Superior temporal gyrus (tissue), 1 donor: ENCODE data around the gene ESYT2.
"Not testable (repeated sequence)": the region's sequence is repeated elsewhere in the genome, so short reads cannot be mapped to it uniquely, and the experiment has no call there.

ENCODE experiments used
- DNase-seq: peaks from one replicate; pipeline ENCODE4 v3.0.0-alpha.2; 2016; ENCODE audit errors: extremely low spot score

The ESYT2 gene

DNA sequence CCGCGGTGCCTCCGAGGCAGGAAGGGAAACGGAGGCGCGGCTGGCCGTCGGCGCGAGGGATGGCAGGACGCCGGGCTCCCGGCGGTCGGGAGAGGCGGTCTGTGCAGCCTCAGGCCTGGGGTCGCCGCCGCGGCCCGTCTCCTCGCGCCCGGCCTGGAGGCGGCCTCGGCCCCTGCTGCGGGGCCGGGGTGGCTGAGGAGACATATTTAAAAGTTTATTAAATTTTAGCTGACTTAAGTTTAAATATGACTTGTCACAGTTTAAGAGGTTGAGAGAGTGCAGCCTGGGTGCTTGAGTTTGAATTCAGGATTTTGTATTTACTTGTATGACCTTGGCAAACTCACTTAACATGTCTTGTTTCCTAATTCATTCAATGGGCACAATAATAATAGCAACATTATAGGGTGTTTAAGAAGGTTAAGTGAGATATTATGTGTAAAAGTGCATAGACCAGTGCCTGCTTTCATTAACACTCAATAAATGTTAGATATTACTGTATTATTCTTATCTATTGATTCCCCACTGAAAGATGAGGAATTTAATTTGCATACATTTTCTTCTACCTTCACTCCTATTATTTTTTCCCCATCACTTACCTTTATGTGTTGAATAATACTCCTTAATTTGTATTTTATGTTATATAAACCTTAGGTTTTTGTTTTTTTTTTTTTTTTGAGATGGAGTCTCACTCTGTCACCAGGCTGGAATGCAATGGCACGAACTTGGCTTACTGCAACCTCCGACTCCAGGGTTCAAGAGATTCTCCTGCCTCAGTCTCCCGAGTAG lies 27.8 kb upstream of the ESYT2 start:
- no peak for DNase-seq

DNA sequence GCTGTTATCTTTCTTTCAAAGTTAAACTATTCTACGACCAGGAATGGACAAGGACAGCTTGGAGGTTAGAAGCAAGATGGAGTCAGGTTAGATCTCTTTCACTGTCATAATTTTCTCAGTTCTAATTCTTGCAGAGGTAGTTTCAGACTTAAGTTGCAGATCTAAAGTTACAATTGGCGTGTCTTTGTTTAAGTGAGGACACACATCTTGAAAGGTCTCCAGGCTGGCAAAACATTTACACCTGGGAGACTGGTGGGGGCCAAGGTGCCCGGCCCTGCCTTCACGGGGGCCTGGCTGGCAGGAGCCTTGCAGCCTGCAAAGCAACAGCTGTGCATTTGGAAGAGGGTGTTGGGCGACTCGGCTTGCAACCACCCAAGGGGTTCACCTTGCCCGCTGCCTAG lies 25.4 kb upstream of the ESYT2 start:
- DNase-seq, result no peak

DNA sequence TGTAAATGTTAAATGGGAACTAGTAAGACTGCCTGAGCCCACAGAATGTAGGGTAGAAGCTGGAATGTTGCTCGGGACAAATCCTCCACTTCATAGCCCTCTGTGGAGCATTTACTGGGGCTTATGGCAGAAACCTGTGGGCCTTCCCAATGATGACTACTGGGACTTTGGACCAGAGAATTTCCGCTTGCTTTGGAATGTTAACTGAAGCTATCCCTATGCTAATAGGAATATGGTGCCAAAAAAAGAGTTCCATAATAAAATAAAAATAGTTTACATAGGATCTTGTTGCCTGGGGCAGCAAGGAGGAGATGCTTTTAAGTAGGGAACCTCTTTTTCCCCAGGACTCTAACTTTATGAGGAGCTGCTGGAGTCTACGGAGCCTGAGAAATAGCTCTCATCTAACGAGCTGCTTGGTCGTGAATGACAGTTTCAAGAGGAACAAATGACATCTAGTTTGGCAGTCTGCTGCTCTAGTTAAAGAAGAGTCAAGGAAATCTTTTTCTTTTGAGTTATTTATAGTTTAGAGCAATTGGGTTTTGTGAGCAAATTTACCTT lies 21.3 kb upstream of the ESYT2 start:
- DNase-seq, result no peak

DNA sequence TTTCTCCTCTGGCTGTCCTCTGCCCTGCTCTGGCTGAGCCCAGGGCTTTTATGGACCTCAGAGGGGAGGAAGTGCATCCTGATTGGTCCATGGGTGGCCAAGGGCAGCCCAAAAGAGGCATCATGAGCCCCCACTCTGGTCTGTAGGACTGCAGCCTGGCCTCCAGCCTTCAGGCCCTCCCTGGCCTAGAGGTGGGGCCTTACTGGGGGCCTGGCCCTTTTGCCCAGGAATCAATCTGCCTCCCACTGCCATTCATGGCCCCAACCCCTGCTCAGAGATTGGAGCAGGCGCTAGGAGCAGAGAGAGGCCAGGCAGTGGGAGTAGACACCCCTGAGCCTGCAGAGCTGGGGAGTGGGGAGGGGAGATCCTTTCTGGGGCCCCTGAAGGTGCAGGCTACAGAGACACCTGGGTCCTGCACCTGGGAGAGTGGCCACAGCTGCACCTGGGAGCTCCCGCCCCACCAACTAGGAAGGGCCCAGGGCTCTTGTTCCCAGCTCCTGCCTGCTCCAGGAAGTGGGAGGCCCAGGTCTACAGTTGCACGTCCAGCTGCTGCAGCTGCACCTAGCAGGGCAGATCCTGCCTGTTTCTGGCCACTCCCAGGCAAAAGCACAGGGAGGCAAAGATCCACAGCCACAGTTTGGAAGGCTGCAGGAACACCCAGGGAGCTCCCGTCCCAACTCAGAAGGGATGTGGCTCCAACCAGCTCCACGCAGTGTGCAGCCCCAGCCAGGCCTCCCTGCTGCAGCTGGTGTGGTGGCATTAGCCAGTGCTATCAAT lies 20.6 kb upstream of the ESYT2 start:
- DNase-seq, result no peak

DNA sequence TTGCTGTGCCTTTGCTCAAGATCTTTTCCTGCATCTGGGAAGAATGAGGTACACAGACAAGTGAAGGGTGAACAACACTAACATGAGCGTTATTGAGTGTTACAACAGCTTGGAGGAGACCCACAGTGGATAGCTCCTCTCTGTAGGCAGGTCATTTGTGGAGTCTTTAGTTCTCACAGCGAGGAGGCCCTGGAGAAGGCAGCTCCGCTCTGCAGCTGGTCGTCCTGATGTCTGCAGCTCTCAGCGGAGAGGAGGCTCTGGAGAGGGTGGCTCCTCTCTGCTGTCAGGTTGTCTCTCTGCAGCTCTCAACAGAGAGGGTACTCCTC lies 20.1 kb upstream of the ESYT2 start:
- DNase-seq, result no peak

DNA sequence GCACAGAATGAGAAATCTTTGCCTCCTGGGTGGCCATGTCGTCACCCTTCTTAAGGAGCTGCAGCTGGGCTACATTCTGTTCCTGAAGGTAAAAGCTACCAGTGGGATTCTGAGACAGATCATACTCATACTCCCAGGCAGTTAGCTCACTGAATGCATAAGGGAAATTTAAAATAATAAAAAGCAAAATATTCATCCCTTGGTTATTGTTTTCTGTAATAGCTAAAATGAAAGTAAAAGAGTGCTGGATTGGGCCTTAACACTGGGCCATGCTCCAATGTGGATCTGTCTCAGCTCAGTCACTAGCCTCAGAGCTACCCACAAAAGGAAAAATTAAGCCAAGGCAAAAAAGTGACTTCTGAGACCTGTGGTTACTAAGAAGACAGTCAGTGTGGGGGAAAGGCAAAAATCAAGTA lies 18.1 kb upstream of the ESYT2 start:
- no peak for DNase-seq

- no peak for DNase-seq
These were observed 17.0 kb upstream of the ESYT2 start for GRCh38 chr7:158846304-158846703.

GRCh38 chr7:158843771-158844170 lies 14.5 kb upstream of the ESYT2 start:
- no peak for DNase-seq

GRCh38 chr7:158842486-158842885 lies 13.2 kb upstream of the ESYT2 start:
- no peak for DNase-seq

GRCh38 chr7:158840604-158841003 lies 11.3 kb upstream of the ESYT2 start:
- DNase-seq, result no peak

- DNase-seq, result not testable (repeated sequence)
These were observed 9.9 kb upstream of the ESYT2 start for GRCh38 chr7:158839177-158839576.

DNA sequence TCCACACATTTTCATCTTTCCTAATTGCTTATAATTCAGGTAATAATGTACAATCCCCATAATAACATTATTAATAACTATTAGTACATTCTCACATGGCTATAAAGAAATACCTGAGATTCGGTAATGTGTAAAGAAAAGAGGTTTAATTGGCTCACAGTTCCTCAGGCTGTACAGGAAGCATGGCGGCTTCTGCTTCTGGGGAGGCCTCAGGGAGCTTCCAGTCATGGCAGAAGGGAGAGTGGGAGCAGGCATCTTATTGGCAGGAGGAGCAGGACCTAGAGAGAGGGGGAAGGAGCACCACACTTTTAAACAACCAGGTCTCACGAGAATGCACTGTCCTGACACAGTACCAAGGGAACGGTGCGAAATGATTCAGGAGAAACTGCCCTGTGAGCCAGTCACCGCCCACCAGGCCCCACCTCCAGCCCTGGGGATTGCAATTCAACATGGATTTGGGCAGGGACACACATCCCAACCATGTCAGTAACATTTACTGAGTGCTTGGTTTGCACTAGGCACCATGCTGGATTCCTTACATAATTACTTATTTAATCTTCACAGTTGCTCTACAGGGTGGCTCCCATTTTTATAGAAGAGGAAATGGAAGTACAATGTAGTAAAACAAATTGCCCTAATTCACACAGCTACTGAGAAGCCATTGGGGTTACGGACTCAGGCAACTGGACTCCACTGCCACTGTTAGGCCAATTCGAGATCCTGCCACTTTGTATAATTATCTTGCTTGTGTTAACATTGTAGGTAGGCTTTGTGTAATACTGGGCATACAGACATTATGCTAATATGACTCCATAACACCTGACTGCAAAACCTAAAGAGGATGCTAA lies 8.7 kb upstream of the ESYT2 start:
- DNase-seq, result no peak

- no peak for DNase-seq
These were observed 7.4 kb upstream of the ESYT2 start for GRCh38 chr7:158836692-158837091.

- DNase-seq, result no peak
These were observed 5.8 kb upstream of the ESYT2 start for GRCh38 chr7:158834878-158835784.

- no peak for DNase-seq
These were observed 3.7 kb upstream of the ESYT2 start for GRCh38 chr7:158832994-158833393.

DNA sequence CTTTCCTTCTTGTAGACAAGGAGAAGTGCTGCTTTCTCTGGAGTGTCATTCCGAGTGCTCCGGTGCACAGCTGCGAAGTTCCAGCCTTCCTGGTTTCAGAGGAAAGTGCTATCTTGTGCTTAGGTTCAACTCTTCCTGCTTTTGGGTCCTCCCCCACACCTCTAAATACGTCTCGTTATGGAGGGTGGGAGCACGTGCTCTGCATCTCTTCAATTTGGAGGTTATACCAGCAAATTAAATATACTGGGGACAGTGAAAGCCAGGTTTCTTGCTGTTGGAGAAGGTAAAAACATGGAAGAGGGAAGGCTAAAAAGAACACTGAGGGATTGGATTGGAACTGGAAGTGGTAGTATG lies 2.4 kb upstream of the ESYT2 start:
- no peak for DNase-seq

DNA sequence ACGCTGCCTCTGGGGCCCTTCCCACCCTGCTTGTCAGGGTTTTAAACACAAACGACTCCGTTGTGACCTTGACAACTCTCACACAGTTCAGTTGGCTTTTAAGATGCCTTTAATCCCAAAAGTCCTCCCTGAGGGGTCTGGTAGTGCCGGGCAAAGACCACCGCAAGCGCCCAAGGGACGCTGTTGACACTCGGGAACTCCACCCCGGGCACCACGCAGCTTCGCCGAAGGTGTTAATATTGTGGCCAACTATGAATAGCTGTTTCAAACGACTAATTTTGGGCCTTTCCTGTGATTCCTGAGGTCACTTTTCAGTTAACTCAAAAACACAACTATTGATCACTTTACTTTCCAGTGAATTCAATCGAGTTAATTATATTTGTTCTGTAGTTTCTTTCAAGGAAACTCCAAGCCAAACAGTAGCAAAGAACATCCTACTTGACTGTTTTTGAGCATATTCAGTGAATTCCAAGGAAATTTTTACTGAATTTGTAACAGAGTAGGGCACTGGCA lies 958 bp upstream of the ESYT2 start:
- peak; percentile 35 for DNase-seq

DNA sequence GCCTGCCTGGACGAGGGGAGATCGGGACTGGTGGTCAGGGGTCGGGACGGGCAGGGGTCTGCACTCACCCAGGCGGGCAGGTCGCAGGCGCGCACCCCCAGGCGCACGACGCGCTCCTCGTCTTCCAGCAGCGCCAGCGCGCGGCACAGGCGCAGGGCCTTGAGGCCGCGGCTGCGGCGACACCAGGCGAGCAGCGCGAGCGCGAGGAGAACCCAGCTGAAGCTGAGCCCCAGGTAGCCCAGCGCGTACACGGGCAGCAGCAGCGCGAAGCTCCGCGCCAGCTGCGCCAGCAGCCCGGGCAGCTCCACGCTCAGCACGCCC lies 328 bp downstream of the ESYT2 start:
- no peak for DNase-seq

GRCh38 chr7:158828133-158829020 lies 932 bp downstream of the ESYT2 start:
- no peak for DNase-seq
